Panc1 (cell line): ENCODE data around the gene COL4A1. TPM values are rescaled to one million over a fixed set of nuclear protein-coding genes. Genes with fewer than 3 reads are reported as not detected.

ENCODE experiments used
- ATAC-seq: fragments of 200-7000 bp; cut with Tn5 transposase; 2 replicates; pipeline ENCODE4 v1.9.1; 2020; ENCODE audit warnings: mild to moderate bottlenecking, moderate library complexity
- BruUV-seq: library from RNA; stranded (reverse); fragments of 400-500 nt; replicated peaks from 2 replicates; lab custom pipeline; 2021; lab: Mats Ljungman, UMichigan
- CTCF ChIA-PET: fragments of 300-600 bp; sonication (Branson Sonifier 250); formaldehyde crosslinking; loops from one replicate; lab custom pipeline; 2022; ENCODE audit warnings: antibody characterized with exemption; lab: Charles Lee
- POLR2A ChIA-PET: fragments of 300-600 bp; sonication (Branson Sonifier 250); formaldehyde crosslinking; loops from one replicate; lab custom pipeline; 2022; ENCODE audit warnings: antibody characterized with exemption; lab: Charles Lee
- DNase-seq: peaks from one replicate; pipeline ENCODE4 v3.0.0-alpha.2; 2010; ENCODE audit warnings: low read depth, low spot score
- H3K27ac ChIP-seq: 2 replicates; pipeline ENCODE4 v1.5.1; 2011; ENCODE audit warnings: mild to moderate bottlenecking, low read length, inconsistent platforms
- H3K27me3 ChIP-seq: fragments of 200-500 bp; sonication (Bioruptor generic); 2 replicates; pipeline ENCODE4 v1.6.0; 2014; ENCODE audit warnings: low read length, inconsistent platforms; ENCODE audit not compliant: control insufficient read depth, insufficient read depth
- H3K36me3 ChIP-seq: fragments of 200-500 bp; sonication (Bioruptor generic); 2 replicates; pipeline ENCODE4 v1.5.1; 2014; ENCODE audit warnings: inconsistent platforms, mild to moderate bottlenecking, low read length, moderate library complexity; ENCODE audit not compliant: control insufficient read depth, insufficient read depth
- H3K4me1 ChIP-seq: 2 replicates; pipeline ENCODE4 v1.5.1; 2011; ENCODE audit warnings: inconsistent platforms, mild to moderate bottlenecking, low read length, moderate library complexity; ENCODE audit not compliant: control insufficient read depth, insufficient read depth
- H3K4me3 ChIP-seq, 2 experiments: 2 replicates each; pipeline ENCODE4 v1.5.1; 2011 to 2012; ENCODE audit warnings: low read depth in 2 of 2, low read length in 2 of 2, mild to moderate bottlenecking in 2 of 2, inconsistent platforms in 1 of 2, moderate library complexity in 1 of 2
- H3K9me3 ChIP-seq: fragments of 200-500 bp; sonication (Bioruptor generic); 2 replicates; pipeline ENCODE4 v1.5.1; 2014; ENCODE audit warnings: low read depth, mild to moderate bottlenecking, inconsistent platforms, low read length, moderate library complexity; ENCODE audit not compliant: control insufficient read depth, insufficient read depth
- POLR2AphosphoS5 ChIP-seq: IDR thresholded peaks from 2 replicates; pipeline ENCODE4 v1.6.1; 2012; ENCODE audit warnings: mild to moderate bottlenecking, low read depth, low read length, moderate library complexity
- REST ChIP-seq, 2 experiments: IDR thresholded peaks; 2 replicates each; pipeline ENCODE4 v1.6.1; 2011 to 2012; ENCODE audit warnings: low read depth in 2 of 2, control low read depth in 1 of 2, low read length in 1 of 2, mild to moderate bottlenecking in 1 of 2, moderate library complexity in 1 of 2; ENCODE audit not compliant: insufficient read depth in 1 of 2
- SIN3A ChIP-seq: IDR thresholded peaks from 2 replicates; pipeline ENCODE4 v1.6.1; 2012; ENCODE audit warnings: low read depth, mild to moderate bottlenecking, low read length, moderate library complexity, borderline replicate concordance; ENCODE audit not compliant: insufficient read depth
- TCF7L2 ChIP-seq: IDR thresholded peaks from 2 replicates; pipeline ENCODE4 v1.6.1; 2011; ENCODE audit warnings: mild to moderate bottlenecking, low read depth, low read length, inconsistent platforms
- in situ Hi-C: cut with HindIII; loops from 2 replicates; pipeline ENCODE4 v1.10.0; 2016; ENCODE audit warnings: low sequenced_read_pairs, low pct_unique_long_range_greater_than_20kb
- intact Hi-C: fragments of 100-400 bp; cut with micrococcal nuclease; formaldehyde crosslinking; loops from one replicate; pipeline ENCODE4 v1.10.0; 2022; ENCODE audit not compliant: unreplicated experiment
- total RNA-seq: library from RNA; stranded (reverse); gene quantifications from one replicate; pipeline ENCODE4 v1.2.1, GENCODE V29; 2021; ENCODE audit not compliant: unreplicated experiment
- TF ChIP-seq, protein P1 (sequence below): fragments of 450-650 bp; IDR thresholded peaks from 2 replicates; pipeline ENCODE4 v1.5.1; 2017; ENCODE audit warnings: mild to moderate bottlenecking

The COL4A1 gene
- total RNA-seq, 1 experiment from 2014 or later = 1.1 TPM

DNA sequence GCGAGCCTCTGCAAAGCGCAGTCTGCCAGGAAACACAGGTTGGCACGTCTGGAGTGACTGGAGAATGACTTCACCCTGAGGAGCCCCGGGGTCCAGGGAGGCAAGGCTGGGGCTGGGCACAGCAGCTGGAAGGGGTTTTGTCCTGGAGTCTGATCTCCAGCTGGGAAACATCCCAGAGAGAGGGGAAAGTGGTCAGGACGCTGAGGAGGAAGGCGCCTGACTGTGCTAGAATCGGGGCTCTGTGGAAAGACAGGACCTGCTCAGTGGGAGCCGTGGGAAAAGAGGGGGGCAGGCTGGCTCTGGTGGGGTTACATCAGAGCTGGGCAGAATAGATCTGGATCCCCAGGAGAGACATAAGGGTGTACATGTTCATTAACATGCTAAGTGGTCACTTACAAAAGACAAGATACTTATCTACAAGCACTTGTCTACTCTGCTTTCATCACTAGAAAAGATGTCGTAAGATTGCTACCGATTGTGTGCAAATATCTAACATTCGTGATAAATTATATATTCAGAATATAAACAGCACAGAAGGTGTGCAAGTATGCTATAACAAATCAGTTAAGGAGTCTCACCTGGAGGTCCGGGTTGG lies 106.6 kb downstream of the COL4A1 start:
- H3K36me3 ChIP-seq = no peaks in the 10 kb centered on the region
- H3K27ac ChIP-seq = no peak overlapping the region
- ATAC-seq = no peak
- ChIA-PET POLR2A (no interaction called here), CTCF (no interaction called here)
- no peaks in the 10 kb centered on the region for H3K27me3 ChIP-seq
- no peaks in the 10 kb centered on the region for H3K9me3 ChIP-seq
- intact Hi-C loops (no loop called here), in situ Hi-C loops (no loop called here)
- no peak for DNase-seq
- no TSS peak for BruUV-seq
- TF ChIP-seq POLR2AphosphoS5 = no peak
- TF ChIP-seq, protein P1, sequence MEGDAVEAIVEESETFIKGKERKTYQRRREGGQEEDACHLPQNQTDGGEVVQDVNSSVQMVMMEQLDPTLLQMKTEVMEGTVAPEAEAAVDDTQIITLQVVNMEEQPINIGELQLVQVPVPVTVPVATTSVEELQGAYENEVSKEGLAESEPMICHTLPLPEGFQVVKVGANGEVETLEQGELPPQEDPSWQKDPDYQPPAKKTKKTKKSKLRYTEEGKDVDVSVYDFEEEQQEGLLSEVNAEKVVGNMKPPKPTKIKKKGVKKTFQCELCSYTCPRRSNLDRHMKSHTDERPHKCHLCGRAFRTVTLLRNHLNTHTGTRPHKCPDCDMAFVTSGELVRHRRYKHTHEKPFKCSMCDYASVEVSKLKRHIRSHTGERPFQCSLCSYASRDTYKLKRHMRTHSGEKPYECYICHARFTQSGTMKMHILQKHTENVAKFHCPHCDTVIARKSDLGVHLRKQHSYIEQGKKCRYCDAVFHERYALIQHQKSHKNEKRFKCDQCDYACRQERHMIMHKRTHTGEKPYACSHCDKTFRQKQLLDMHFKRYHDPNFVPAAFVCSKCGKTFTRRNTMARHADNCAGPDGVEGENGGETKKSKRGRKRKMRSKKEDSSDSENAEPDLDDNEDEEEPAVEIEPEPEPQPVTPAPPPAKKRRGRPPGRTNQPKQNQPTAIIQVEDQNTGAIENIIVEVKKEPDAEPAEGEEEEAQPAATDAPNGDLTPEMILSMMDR = no peak
- TF ChIP-seq TCF7L2 = no peak
- no peak for TF ChIP-seq SIN3A
- no peak for TF ChIP-seq REST (IDR thresholded peaks at IDR 0.05; ENCODE audit: insufficient read depth in 1 of 2, low read depth in 2 of 2, low read length in 1 of 2)
- H3K4me1 ChIP-seq = no peaks in the 10 kb centered on the region
- H3K4me3 ChIP-seq = no peak overlapping the region

GRCh38 chr13:110199046-110199831 lies 107.7 kb downstream of the COL4A1 start:
- intact Hi-C loops = no loop called here
- ATAC-seq = no peak
- no peak for DNase-seq
- ChIA-PET CTCF (no interaction called here), POLR2A (no interaction called here)
- no peak overlapping the region for H3K4me3 ChIP-seq
- H3K27me3 ChIP-seq = no peaks in the 10 kb centered on the region
- no peak for TF ChIP-seq REST (IDR thresholded peaks at IDR 0.05; ENCODE audit: insufficient read depth in 1 of 2, low read depth in 2 of 2, low read length in 1 of 2)
- TF ChIP-seq POLR2AphosphoS5 = no peak
- TF ChIP-seq, protein P1 = no peak
- no peak for TF ChIP-seq SIN3A
- no peak for TF ChIP-seq TCF7L2
- no TSS peak for BruUV-seq
- no peaks in the 10 kb centered on the region for H3K9me3 ChIP-seq
- in situ Hi-C loops = no loop called here
- no peaks in the 10 kb centered on the region for H3K36me3 ChIP-seq
- no peaks in the 10 kb centered on the region for H3K4me1 ChIP-seq
- H3K27ac ChIP-seq = no peak overlapping the region
